DMS53 treated with DMSO at 0.1 percent for 48 hours (cell line): ENCODE results near the gene COL21A1.

Experiments used
- DNase-seq: peaks from one replicate; lab custom pipeline; 2025; ENCODE audit not compliant: unreplicated experiment; lab: John Stamatoyannopoulos, UW

Gene COL21A1

GRCh38 chr6:56055081-56055704 is 192.2 kb downstream of the COL21A1 start:
- DNase-seq = no peak

GRCh38 chr6:56051202-56051598 is 196.2 kb downstream of the COL21A1 start:
- DNase-seq = no peak

- no peak for DNase-seq
Observed at GRCh38 chr6:56050530-56051201, 196.7 kb downstream of the COL21A1 start.

GRCh38 chr6:56048601-56049000 is 198.8 kb downstream of the COL21A1 start:
- no peak for DNase-seq

- no peak for DNase-seq
Observed at GRCh38 chr6:56047931-56048540, 199.3 kb downstream of the COL21A1 start.

GRCh38 chr6:56046576-56046975 is 200.8 kb downstream of the COL21A1 start:
- DNase-seq = no peak

- DNase-seq = no peak
Observed at GRCh38 chr6:56043761-56044160, 203.6 kb downstream of the COL21A1 start.

GRCh38 chr6:56043076-56043475 is 204.3 kb downstream of the COL21A1 start:
- DNase-seq = no peak

GRCh38 chr6:56041591-56041990 is 205.8 kb downstream of the COL21A1 start:
- no peak for DNase-seq

GRCh38 chr6:56040889-56041301 is 206.5 kb downstream of the COL21A1 start:
- no peak for DNase-seq

- DNase-seq = no peak
Observed at GRCh38 chr6:56040223-56040622, 207.2 kb downstream of the COL21A1 start.

- DNase-seq = no peak
Observed at GRCh38 chr6:56038764-56039163, 208.6 kb downstream of the COL21A1 start.

GRCh38 chr6:56037601-56038000 is 209.8 kb downstream of the COL21A1 start:
- no peak for DNase-seq

- DNase-seq = no peak
Observed at GRCh38 chr6:56036916-56037600, 210.3 kb downstream of the COL21A1 start.

GRCh38 chr6:56033401-56033800 is 214.0 kb downstream of the COL21A1 start:
- DNase-seq = no peak

GRCh38 chr6:56032715-56033260 is 214.6 kb downstream of the COL21A1 start:
- DNase-seq = no peak

- no peak for DNase-seq
Observed at GRCh38 chr6:56027865-56028264, 219.5 kb downstream of the COL21A1 start.

GRCh38 chr6:56026455-56027180 is 220.8 kb downstream of the COL21A1 start:
- DNase-seq = no peak

- DNase-seq = no peak
Observed at GRCh38 chr6:56025795-56026194, 221.6 kb downstream of the COL21A1 start.

- DNase-seq = peak; percentile 10
Observed at GRCh38 chr6:56024931-56025330, 222.4 kb downstream of the COL21A1 start.

- DNase-seq = no peak
Observed at GRCh38 chr6:56023829-56024228, 223.6 kb downstream of the COL21A1 start.
